Spleen (tissue), 7 donors: ENCODE data around the gene TENT5C.

Experiments
- CTCF ChIP-seq, 11 experiments: fragments of 200-600 bp in 7 of 11; fragments of 450-650 bp in 4 of 11; sonication (generic) in 4 of 11; IDR thresholded peaks in 8 of 11; conservative IDR thresholded peaks in 3 of 11; 1 replicate in 7 of 11; 2 replicates in 4 of 11; pipeline versions ENCODE4 v1.4.0 to v1.8.0; 2016 to 2021; ENCODE audit warnings: antibody characterized with exemption in 11 of 11, inconsistent platforms in 4 of 11, mild to moderate bottlenecking in 1 of 11
- POLR2A ChIP-seq, 3 donors: fragments of 450-650 bp; IDR thresholded peaks; one replicate each; pipeline ENCODE4 v1.5.1; 2017; ENCODE audit warnings: antibody characterized with exemption in 3 of 3, mild to moderate bottlenecking in 1 of 3
- donor health status: DM: no; HTN: no; CAD: no; lungs with moderate emphysema.
- donor health status: DM: no; HTN: no; CAD: no.
- donor health status: DM: no; HTN: no; CAD: no.

- TF ChIP-seq POLR2A (IDR thresholded peaks at IDR 0.05) (no peak), CTCF (IDR thresholded peaks at IDR 0.05 in 8 of 11, conservative IDR thresholded peaks at IDR 0.05 in 3 of 11) (no peak)
These were observed 52.3 kb downstream of the TENT5C start for GRCh38 chr1:117657949-117658660.
